HG02981 (cell line): ENCODE measurements around the gene PLXDC1.
A peak's percentile ranks its signal among the peaks of the same experiment; 100 is the strongest.

ENCODE experiments used
- ATAC-seq: cut with Tn5 transposase; IDR thresholded peaks from one replicate; pipeline ENCODE4 v1.9.1; 2021; ENCODE audit warnings: mild to moderate bottlenecking, moderate library complexity; ENCODE audit not compliant: unreplicated experiment

The PLXDC1 gene

DNA sequence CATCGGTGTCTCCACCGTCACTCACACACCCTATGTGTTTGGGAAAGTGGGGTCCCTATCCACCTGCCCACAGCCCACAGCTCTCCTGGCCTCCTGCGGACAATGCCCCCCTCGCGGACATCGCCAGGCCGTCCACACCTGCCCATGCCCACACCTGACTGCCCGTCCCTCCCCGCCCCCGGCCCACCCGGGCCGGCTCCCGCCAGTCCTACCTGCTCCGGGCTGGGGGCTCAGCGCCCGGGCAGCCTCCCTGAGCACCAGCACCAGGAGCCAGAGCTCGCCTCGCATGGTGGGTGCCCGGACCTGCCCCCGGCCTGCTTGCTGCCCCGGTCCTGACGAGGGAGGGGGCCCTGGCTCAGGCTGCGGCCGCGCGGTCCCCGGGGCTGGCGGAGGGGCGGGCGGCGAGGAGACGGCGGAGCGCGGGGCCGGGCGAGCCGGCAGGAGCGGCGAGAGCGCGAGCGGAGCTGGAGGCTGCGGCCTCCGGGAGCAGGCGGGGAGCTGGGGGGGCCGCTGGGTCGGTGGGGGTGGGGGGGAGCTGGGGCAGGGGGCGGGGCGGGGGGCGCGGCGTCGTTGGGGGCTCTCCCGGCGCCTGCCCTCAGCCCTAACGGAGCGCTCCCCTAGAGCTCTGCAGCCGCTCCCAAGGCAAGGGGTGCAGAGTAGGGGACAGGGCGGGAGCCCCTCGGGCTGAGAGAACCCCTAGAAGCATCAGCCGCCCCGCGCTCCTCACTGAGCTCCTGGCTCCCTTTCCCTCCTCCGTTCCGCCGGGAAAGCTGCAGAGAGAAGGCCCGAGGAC, at the start of gene PLXDC1:
Gene PLXDC1 (minus strand): TSS at position 488 of the 793 bp plus-strand sequence. CDS start 200 bp downstream, at position 288.
- no peak for ATAC-seq

DNA sequence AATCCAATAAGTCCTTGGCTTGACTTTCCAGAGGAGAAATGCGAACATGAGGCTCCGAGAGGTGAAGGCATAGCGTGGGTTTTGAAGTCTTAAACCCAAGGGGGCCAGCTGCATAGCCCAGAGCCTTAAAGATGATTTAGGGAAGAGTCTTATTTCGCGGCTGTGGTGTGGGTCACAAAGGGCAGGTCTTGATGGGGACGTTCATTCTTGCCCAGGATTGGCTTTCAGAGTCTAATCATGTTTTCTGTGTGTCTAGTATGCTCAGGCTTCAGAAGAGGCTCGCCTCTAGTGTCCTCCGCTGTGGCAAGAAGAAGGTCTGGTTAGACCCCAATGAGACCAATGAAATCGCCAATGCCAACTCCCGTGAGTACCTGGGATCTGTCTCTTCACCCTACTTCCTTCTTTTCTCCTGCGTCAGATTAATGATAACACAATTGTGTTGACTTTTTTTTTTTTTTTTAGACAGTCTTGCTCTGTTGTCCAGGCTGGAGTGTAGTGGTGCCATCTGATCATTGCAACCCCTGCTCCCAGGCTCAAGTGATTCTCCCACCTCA, 49.6 kb upstream of the PLXDC1 start:
- ATAC-seq: no peak

DNA sequence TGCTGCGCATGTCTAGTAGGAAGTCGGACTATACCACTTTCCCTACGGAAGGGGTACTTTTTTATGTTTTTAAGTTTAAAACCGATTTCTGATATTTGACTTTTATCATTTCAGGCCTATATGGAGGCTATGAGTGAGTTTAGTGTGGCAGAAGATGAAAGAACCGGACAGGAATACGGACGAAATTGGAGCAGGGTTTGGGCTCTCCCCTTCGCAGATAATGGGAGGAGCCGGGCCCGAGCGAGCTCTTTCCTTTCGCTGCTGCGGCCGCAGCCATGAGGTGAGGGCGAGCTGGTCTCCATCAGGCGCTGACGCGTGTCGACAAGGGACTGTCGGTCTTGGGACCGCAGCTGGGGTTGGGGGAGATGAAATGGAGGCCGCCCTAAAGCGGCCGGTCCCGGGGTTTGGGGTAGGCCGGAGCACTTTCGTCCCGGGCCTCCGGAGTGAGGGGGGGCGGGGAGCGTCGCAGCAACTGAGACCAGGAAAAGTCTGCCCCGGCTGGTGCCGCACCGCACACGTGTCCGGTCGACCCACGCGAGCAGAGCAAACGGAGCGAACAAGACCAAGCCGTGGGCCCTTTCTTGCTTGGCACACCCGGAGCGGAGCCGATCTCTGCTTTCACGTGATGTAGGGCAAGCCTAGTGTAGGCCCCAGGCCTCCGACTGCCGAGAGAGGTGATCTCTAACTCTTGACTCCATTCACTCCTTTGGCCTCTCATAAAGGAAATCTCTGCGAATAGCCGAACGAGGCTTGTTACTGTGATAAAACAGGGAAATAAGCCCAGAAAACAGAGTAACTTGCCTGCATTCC, 48.8 kb upstream of the PLXDC1 start, which contains the start of gene RPL19:
Gene RPL19 (plus strand): TSS at position 214 of the 810 bp plus-strand sequence. CDS start 62 bp downstream, at position 276.
- peak; percentile 45 for ATAC-seq

DNA sequence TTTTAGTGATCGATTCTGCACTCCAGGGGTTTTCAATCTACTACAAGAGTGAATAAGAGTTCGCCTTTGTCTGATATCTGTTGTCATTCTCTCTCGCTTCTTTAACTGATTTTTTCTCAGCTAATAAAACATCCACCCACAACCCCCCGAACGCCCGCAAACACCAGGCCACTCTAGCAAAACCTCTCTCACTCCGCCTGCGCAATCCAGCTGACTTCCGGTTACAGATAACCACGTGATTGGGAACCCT, 48.3 kb upstream of the PLXDC1 start:
- ATAC-seq: peak; percentile 59

DNA sequence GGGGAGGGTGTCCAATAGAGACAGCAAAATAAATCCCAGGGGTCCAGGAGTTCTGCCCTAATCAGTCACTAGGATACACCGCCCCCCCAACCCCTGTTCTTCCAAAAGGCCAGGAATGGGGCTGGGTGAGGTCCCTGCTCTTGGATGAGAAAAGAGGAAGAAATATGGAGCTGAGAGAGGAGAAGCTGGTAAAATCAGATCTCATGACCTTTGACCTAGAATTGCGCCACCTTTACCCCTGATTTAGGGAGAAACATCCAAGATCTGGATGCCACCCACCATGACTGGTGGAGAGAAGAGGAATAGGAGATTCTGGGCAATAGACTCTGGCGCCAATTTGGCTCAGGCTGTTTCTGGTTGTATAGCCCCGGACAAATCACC, 46.7 kb upstream of the PLXDC1 start:
- no peak for ATAC-seq

DNA sequence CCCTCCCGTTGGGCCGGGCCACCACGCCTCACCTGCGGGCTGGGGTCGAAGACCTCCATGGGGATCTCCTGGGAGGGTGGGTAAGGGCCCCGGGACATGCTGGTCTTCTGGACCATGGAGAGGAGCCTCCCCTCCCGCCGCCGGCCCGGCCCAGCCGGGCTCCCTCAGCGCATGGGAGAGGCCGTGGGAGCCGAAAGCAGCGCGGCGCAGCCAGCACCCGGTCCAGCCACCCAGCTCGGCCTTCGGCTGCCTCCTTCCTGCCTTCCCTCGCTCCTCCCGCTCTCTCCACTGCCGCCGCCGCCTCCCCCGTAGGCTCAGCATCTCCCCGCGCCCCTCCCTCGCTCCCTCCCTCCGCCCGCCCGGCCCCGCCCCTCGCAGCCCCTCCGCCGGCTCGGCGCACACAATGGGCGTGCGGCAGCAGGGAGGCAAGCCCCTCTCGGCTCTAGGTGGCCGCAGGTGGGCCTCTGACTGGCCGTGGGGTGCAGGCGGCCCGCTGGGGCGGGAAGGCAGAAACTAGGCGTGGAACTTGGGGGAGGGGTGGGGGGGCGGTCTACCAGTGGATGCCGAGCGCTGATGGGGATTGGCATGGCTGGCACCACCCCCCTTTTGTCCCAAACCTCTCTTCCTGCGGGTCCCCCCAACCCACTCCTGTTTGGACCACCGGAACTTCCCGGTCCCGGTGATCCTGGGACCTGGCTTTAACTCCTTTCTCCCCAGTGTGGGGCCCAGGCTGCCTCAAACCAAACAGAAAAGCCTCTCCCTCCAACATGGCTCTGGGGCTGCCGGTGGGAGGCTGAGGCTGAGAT, 46.1 kb upstream of the PLXDC1 start, which contains the start of gene CACNB1:
Gene CACNB1 (minus strand): TSS at position 290 of the 806 bp plus-strand sequence. CDS start 174 bp downstream, at position 116.
- no peak for ATAC-seq

DNA sequence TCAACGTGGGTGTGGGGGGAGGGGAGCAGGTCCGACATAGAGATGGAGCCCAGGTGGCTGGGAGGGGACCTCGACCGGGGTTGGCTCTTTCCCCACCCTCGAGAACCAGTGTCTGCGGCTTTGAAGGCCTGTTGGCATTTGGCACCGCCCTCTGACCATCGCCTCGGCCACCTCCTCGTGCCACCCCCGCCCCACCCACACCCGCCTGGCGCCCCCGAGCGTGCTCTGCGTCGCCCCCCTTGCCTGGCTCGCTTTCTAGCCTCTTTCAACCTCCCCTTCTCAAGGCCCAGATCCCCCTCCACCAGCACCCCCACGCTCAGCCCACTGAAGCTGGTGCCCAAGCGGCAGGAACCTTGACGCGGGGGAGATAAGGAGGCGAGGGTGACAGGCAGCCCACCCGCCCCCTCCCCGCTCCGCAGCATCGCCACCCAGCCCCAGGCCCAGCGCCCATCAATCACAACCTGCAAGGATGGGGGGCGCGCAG, 45.4 kb upstream of the PLXDC1 start:
- ATAC-seq: no peak

DNA sequence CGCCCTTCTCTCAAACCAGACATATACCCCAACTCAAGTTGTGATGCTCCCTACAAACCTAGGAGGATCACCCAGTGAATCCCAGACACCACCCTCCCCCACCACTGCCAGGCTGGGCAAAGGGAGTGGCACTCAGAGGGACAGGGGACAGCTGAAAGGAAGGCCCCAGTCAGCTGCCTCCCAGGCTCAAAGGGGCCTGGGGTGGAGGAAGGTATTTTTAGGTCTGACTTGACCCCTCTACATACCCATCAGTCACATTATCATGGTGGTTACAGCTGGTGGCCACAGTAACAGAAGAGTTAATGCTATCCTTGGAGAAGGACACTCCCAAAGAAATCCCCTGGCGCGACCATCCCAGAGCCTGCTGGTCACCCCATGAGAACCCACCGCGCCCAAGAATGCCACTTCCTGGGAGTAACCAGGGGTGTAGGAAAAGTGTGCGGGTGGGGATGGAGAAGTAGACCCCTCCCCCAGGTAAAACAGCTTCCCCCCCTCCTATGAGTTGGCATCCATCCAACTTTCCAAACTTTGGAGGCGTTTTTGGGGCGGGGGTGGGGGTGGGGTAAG, 44.9 kb upstream of the PLXDC1 start:
- no peak for ATAC-seq

DNA sequence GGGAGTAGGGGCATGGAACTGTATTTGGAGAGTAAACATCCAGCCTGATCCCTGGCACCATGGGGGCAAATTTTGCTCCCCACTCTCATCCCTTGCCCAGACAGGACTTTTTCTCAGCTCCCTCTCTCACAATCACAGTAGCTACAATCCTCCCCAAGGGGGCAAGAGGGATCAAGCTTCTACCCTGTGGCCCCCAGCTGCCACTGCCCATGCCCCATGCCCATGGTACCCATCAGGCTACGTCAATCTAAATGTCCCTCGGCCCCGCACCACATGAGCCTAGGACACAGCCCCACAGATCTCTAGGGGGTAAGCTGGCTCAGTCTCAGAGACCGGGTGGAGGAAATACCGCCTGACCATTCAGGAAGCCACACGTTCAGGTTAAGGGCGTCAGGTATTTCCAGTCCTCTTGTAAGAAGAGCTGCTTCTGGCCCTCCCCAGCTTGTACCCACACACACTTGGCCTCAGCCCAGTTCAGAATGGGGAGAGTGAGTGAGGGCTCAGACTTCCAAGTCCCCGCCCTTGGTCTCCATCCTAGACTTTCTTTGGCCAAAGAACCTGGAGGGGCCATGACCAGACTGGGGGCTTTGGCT, 44.2 kb upstream of the PLXDC1 start:
- ATAC-seq: no peak

DNA sequence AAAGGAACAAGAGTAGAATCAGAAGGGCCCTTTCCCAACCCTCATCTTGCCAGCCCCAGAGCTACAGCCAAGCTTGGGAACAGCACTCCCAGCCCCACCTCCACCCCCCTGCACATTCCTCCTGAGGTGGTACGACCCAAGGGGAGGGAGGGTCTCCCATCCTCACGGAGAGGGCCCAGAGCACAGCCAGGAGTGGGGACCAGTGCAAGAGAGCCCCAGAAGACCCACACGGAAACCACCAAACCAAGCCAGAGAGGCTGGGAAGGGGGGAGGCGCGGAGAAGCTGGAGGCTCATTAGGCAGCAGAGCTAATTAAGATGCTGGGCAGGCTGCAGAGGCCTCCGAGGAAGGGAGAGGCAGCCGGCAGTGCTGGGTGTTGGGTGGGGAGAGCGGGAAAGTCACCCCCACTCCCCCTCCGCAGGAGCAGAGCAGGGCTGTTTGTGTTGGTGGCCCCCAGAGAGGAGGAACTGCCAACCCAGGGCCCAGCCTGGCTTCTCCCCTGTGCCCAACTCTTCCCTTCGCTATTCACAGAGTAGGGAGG, 43.6 kb upstream of the PLXDC1 start:
- ATAC-seq: no peak

DNA sequence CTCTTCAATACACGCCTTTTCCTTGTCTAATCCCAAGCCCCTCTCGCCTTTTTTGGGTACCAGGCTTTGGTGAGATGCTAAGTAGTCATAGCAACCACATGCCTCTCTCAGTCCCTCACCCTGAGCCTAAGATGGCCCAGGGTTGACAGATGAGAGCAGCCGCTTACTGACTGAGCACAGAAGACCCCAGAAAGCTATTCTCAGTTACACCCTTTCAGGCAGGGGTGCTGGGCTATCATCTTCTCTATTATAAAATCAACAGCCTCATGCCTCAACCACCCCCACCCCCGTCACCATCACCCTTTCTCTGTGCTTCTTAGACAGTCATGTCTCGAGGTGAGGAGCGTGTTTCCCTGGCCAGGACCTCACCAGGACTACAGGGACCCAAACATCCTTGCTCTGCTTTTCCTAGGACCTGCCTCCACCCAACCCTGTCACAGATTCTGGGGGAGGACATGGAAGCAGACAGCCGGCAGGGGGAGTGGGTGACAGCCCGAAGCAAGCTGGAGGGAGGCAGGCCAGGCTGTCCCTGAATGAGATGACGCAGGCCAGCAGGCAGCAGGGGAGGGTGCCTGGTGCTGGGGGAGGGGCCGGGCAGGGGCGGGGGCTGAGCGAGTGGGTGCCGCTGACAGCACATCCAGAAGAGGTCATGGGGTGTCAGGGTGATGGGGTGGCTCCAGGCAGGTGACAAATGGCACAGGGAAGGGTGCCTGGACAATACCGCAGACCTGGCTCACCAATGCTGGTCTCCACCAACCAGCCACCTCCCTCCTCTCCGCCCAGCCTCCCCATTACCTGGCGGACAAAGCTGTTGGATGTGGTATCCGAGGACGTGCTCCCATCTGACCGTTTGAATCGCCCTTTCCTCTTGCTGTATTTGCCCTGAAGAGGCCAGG, 42.9 kb upstream of the PLXDC1 start:
- no peak for ATAC-seq

DNA sequence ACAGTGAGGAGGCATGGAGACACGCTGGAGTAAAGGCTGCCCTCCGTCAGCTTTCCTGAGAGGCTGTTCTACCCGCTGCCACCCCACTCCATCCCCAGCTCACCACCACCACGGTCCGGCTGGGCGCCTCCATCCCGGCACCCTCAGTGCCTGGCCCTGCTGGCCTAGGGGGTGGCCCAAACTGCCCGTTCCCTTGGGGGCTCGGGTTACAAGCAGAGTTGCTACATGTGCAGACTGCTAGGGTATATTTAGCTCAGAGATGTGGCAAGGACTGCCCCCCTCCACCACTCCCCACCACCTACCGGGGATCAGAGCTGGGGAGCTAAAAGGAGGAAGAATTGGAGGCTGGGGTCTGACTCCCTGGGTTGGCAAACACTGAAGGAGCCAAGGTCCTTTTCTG, 41.9 kb upstream of the PLXDC1 start:
- no peak for ATAC-seq

DNA sequence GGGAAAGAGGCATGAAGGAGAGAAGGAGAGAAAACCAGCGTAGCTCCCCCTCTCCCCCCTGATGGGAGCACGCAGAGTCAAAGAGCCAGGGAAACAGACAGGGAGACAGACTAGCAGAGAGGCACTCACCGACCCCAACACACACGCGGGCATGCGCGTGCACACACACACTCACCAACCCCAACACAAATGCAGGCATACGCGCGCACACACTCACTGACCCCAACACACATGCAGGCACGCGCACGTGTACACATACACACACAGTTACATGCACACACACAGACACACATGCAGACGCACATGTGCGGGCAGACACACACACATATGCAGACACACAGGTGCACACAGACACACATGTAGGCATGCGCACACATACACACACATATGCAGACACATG, 41.5 kb upstream of the PLXDC1 start:
- ATAC-seq: no peak

DNA sequence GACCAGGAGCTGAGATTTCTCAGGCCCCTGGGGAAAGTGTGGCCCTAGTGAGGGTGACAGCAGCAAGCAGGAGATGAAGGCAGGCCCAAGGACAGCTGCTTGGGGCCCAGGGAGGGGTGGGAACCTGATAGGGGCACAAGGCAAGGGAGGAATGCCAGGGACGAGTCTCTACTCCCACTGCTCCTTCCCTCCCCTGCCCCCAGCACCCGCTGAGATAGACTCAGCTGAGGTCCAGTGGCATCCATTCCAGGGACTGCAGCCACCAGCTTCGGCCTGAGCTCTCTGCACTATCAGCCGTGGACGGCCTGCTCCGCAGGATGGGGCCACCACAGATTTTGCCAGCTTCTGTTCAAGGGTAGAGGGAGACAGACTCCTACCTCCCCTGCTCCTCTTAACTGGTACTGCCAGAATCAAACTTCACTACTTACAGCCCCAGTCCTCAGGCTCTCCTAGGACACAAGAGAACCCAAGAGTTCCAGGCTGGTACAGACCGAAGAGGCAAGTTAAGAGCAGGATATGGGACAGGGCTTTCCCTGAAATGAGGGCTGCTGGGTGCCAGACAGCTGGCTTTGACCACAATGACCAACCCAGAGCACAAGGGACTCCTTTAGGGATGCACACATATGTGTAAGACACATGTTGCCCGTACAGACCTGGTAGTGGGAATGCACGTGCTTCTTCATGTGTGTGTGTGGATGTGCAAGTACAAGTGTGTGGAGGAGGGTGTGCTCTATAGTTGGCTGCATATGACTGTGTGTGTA, 40.5 kb upstream of the PLXDC1 start:
- ATAC-seq: no peak

DNA sequence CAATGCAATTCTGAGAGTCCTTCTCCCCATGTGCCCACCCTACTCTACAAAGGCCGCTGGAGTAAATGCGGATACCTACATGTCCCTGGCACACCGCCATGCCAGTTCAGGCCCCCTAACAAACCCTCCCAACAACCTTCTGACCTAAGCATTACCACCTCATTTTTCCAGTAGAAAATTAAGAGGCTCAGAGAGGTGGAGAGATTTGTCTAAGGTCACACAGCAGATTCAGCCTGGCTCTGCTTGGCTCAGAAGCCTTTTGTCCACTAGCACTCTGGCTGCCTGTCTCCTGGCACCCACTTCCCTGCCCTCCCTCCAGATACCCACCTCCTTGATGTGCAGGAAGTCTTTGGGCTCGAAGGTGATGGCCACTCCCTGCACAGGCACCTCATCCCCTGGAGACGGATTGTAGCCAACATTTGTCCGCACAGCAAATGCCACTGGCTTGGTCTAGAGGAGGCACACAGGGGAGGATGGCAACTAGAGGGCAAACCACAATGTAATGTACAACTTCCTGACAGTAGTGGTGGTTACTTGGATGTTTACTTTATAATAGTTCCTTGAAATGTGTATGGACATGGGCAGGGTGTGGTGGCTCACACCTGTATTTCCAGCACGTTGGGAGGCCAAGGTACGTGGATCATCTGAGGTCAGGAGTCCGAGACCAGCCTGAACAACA, 35.9 kb upstream of the PLXDC1 start:
- no peak for ATAC-seq

DNA sequence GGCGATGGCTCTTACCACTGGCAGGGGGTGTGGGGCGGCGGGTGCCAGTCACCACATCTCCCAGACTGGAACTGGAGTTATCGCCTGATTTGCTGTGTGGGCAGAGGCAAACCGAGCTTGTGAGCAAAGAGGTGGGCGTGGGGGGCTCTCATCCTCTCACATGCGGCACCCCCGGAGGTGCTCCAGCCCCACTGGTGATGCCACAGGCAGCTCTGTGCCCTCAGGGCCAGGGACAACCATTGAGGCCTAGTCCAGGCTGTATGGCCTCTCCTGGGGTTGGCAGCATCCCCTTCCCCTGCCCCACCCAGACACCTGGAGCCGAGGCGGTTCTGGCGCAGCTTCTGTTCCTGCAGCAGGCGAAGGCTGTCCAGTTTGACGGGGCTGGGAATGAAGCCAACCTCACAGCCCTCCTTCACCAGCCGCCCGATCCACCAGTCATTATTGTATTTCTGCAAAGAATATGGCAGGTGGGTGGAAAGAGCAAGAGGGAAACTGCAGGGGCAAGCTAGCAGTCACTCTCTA, 35.1 kb upstream of the PLXDC1 start:
- ATAC-seq: no peak

DNA sequence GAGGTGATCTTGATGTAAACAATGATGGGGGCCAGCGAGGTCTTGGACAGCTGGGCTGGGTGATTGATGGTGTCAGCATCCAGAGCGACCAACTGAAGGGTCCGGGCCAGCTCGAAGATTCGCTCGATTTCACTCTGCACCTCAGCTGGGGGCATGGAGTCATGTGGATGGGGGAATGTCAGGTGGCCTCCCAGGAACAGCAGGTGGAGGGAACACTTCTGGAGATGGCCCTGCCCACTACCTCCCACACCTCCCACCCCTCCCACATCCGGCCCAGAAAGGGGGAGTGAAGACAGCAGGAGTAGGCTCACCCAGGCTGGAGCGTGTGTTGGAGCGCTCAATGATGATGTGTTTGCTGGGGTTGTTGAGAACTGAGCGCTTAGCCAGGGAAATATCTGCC, 32.3 kb upstream of the PLXDC1 start:
- no peak for ATAC-seq
